Cardiac muscle cell (in vitro differentiated cells and primary cell): ENCODE data around the gene ZNF425. TPM values are rescaled to one million over a fixed set of nuclear protein-coding genes. Genes with fewer than 3 reads are reported as not detected.

Experiments
- DNase-seq, 2 donors: peaks; one replicate each; pipeline versions ENCODE4 v3.0.0 to v3.0.0-alpha.2; 2010 to 2017; ENCODE audit warnings: low read depth in 1 of 2, low spot score in 1 of 2
- H3K27ac ChIP-seq: fragments of 200-600 bp; sonication (generic); 2 replicates; pipeline ENCODE4 v1.5.1; 2016
- H3K27me3 ChIP-seq: fragments of 200-600 bp; sonication (generic); 2 replicates; pipeline ENCODE4 v1.6.0; 2016; ENCODE audit warnings: control low read depth
- H3K36me3 ChIP-seq: fragments of 200-600 bp; sonication (generic); 2 replicates; pipeline ENCODE4 v1.5.1; 2016; ENCODE audit warnings: control low read depth
- H3K4me1 ChIP-seq: fragments of 200-600 bp; sonication (generic); 2 replicates; pipeline ENCODE4 v1.8.1; 2017; ENCODE audit warnings: low read depth, mild to moderate bottlenecking, mixed run types
- H3K4me3 ChIP-seq: fragments of 200-600 bp; sonication (generic); 2 replicates; pipeline ENCODE4 v1.5.1; 2016; ENCODE audit warnings: mild to moderate bottlenecking
- H3K9me3 ChIP-seq: fragments of 200-600 bp; sonication (generic); 2 replicates; pipeline ENCODE4 v1.5.1; 2017; ENCODE audit warnings: low read depth, mild to moderate bottlenecking, control low read depth
- polyA plus RNA-seq: library from polyadenylated mRNA; unstranded; fragments of >200 nt; fragmentation: Nextera tagmentation; extraction: Ambion mirVana; gene quantifications from 2 replicates; pipeline ENCODE4 v1.2.1, GENCODE V29; 2016
- total RNA-seq: library from RNA; depleted of rRNA; stranded (reverse); fragments of >200 nt; gene quantifications from 2 replicates; pipeline ENCODE4 v1.2.3, GENCODE V29; 2016
- TF ChIP-seq, protein P1 (sequence below): IDR thresholded peaks from 2 replicates; pipeline ENCODE4 v1.5.1; 2012; ENCODE audit warnings: low read depth, mild to moderate bottlenecking, low read length

Gene ZNF425
- total and polyA plus RNA-seq, 2 experiments from 2014 or later, result 6.8 to 11.3 TPM

- no peak for DNase-seq
- Histone ChIP-seq H3K4me3 (no peak overlapping the region), H3K9me3 (no peaks in the 10 kb centered on the region), H3K36me3 (peaks cover 47% of the 10 kb centered on the region), H3K27me3 (no peaks in the 10 kb centered on the region), H3K4me1 (no peaks in the 10 kb centered on the region), H3K27ac (no peak overlapping the region)
- TF ChIP-seq, protein P1, sequence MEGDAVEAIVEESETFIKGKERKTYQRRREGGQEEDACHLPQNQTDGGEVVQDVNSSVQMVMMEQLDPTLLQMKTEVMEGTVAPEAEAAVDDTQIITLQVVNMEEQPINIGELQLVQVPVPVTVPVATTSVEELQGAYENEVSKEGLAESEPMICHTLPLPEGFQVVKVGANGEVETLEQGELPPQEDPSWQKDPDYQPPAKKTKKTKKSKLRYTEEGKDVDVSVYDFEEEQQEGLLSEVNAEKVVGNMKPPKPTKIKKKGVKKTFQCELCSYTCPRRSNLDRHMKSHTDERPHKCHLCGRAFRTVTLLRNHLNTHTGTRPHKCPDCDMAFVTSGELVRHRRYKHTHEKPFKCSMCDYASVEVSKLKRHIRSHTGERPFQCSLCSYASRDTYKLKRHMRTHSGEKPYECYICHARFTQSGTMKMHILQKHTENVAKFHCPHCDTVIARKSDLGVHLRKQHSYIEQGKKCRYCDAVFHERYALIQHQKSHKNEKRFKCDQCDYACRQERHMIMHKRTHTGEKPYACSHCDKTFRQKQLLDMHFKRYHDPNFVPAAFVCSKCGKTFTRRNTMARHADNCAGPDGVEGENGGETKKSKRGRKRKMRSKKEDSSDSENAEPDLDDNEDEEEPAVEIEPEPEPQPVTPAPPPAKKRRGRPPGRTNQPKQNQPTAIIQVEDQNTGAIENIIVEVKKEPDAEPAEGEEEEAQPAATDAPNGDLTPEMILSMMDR, result no peak
Observed at GRCh38 chr7:149166630-149167352, 40.7 kb upstream of the ZNF425 start.

DNA sequence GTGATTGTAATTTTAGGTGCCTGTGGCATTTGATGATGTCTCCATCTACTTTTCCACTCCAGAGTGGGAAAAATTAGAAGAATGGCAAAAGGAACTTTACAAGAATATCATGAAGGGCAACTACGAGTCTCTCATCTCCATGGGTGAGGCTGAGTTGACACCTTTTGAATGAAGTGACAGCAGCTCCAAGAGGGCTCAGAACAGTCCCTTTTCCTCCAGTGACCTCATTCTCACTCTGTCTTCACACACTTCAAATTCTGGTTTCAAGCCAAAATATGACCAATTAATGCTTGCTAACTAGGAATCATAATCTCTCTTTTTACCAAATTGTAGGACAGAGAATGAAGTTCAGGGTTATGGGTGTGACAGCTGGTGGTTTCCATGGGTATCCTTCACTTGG lies 40.0 kb upstream of the ZNF425 start:
- no peaks in the 10 kb centered on the region for H3K9me3 ChIP-seq
- DNase-seq, result no peak
- H3K27me3 ChIP-seq, result no peaks in the 10 kb centered on the region
- H3K4me3 ChIP-seq, result no peak overlapping the region
- H3K4me1 ChIP-seq, result no peaks in the 10 kb centered on the region
- H3K27ac ChIP-seq, result no peak overlapping the region
- TF ChIP-seq, protein P1, result no peak
- peaks cover 44% of the 10 kb centered on the region for H3K36me3 ChIP-seq

DNA sequence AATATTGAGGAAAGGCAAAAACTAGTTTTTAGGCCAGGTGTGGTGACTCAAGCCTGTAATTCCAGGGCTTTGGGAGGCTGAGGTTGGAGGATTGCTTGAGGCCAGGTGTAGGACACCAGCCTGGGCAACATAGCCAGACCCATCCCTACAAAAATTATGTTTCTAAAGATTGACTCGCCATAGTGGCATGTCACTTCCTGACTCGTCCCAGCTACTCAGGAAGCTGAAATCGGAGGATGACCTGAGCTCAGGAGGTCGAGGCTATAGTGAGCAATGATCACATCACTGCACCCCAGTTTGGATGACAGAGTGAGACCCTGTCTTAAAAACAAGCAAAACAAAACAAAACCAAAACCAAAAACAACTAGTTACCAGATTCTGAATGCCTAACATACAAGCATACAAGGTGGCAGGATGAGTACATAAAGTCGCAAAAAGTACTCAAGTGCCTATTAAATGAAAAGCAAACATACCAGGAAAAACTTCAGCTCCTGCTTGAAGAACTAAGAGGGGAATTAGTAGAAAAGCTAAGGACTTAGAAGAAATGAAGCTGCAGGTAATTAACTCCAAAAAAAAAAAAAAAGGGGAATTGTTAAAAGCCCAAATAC lies 35.2 kb upstream of the ZNF425 start:
- DNase-seq, result no peak
- H3K27ac ChIP-seq, result no peak overlapping the region
- no peaks in the 10 kb centered on the region for H3K9me3 ChIP-seq
- H3K36me3 ChIP-seq, result peaks cover 13% of the 10 kb centered on the region
- H3K4me3 ChIP-seq, result no peak overlapping the region
- no peaks in the 10 kb centered on the region for H3K27me3 ChIP-seq
- TF ChIP-seq, protein P1, result no peak
- no peaks in the 10 kb centered on the region for H3K4me1 ChIP-seq

GRCh38 chr7:149156898-149157297 lies 30.8 kb upstream of the ZNF425 start:
- Histone ChIP-seq H3K9me3 (no peaks in the 10 kb centered on the region), H3K27ac (no peak overlapping the region), H3K4me3 (no peak overlapping the region), H3K4me1 (no peaks in the 10 kb centered on the region), H3K36me3 (peaks cover 8% of the 10 kb centered on the region), H3K27me3 (no peaks in the 10 kb centered on the region)
- no peak for DNase-seq
- TF ChIP-seq, protein P1, result no peak

DNA sequence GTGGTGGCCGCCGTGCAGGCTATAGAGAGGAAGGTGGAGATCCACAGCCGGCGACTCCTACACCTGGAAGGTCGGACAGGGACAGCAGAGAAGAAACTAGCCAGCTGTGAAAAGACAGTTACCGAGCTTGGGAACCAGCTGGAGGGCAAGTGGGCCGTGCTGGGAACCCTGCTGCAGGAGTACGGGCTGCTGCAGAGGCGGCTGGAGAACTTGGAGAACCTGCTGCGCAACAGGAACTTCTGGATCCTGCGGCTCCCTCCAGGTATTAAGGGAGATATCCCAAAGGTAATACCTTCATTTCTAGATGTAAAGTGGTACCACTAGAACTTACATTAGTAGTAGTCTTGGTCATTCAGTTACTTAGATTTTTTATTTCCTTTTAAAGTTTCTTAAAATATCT lies 27.9 kb upstream of the ZNF425 start:
- no peaks in the 10 kb centered on the region for H3K27me3 ChIP-seq
- no peaks in the 10 kb centered on the region for H3K9me3 ChIP-seq
- H3K4me1 ChIP-seq, result peaks cover 1% of the 10 kb centered on the region
- no peak overlapping the region for H3K4me3 ChIP-seq
- TF ChIP-seq, protein P1, result no peak
- no peak overlapping the region for H3K27ac ChIP-seq
- DNase-seq, result no peak
- peaks cover 8% of the 10 kb centered on the region for H3K36me3 ChIP-seq
